HL-60 (cell line): ENCODE data around the gene PITX1.

ENCODE experiments used
- GABPA ChIP-seq: IDR thresholded peaks from 2 replicates; pipeline ENCODE4 v1.6.1; 2012; ENCODE audit warnings: low read depth
- POLR2AphosphoS5 ChIP-seq: IDR thresholded peaks from 2 replicates; pipeline ENCODE4 v1.6.1; 2012; ENCODE audit warnings: low read depth
- SPI1 ChIP-seq: IDR thresholded peaks from 2 replicates; pipeline ENCODE4 v1.6.1; 2012; ENCODE audit warnings: low read depth, mild to moderate bottlenecking, borderline replicate concordance
- TF ChIP-seq, protein P1 (sequence below): IDR thresholded peaks from one replicate; pipeline ENCODE4 v1.5.1; 2011; ENCODE audit warnings: low read length, control low read depth, inconsistent platforms; ENCODE audit not compliant: insufficient read depth
- TF ChIP-seq, protein P2 (sequence below): IDR thresholded peaks from 2 replicates; pipeline ENCODE4 v1.6.1; 2012; ENCODE audit warnings: low read depth; ENCODE audit not compliant: insufficient replicate concordance

DNA sequence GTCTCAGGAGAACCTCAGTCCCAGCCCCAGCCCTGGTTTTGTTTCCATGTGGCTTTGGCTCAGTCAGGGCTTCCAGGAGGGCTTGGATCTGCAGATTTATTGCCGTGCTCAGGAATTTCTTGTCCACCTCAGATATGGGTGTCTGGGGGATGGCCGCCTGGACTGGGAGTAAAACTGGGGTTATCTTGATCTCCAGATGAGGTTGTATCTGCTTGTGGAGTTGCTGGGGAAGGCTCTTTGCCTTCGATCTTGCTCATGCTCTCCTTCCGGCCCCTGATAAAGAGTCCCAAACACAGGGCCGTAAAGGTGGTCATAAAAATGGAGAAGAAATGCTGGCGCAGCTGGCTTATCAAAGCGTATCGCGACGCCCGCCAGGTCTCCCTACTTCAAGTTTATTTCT, 17.8 kb upstream of the PITX1 start:
- TF ChIP-seq, protein P1, sequence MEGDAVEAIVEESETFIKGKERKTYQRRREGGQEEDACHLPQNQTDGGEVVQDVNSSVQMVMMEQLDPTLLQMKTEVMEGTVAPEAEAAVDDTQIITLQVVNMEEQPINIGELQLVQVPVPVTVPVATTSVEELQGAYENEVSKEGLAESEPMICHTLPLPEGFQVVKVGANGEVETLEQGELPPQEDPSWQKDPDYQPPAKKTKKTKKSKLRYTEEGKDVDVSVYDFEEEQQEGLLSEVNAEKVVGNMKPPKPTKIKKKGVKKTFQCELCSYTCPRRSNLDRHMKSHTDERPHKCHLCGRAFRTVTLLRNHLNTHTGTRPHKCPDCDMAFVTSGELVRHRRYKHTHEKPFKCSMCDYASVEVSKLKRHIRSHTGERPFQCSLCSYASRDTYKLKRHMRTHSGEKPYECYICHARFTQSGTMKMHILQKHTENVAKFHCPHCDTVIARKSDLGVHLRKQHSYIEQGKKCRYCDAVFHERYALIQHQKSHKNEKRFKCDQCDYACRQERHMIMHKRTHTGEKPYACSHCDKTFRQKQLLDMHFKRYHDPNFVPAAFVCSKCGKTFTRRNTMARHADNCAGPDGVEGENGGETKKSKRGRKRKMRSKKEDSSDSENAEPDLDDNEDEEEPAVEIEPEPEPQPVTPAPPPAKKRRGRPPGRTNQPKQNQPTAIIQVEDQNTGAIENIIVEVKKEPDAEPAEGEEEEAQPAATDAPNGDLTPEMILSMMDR: no peak
- TF ChIP-seq, protein P2, sequence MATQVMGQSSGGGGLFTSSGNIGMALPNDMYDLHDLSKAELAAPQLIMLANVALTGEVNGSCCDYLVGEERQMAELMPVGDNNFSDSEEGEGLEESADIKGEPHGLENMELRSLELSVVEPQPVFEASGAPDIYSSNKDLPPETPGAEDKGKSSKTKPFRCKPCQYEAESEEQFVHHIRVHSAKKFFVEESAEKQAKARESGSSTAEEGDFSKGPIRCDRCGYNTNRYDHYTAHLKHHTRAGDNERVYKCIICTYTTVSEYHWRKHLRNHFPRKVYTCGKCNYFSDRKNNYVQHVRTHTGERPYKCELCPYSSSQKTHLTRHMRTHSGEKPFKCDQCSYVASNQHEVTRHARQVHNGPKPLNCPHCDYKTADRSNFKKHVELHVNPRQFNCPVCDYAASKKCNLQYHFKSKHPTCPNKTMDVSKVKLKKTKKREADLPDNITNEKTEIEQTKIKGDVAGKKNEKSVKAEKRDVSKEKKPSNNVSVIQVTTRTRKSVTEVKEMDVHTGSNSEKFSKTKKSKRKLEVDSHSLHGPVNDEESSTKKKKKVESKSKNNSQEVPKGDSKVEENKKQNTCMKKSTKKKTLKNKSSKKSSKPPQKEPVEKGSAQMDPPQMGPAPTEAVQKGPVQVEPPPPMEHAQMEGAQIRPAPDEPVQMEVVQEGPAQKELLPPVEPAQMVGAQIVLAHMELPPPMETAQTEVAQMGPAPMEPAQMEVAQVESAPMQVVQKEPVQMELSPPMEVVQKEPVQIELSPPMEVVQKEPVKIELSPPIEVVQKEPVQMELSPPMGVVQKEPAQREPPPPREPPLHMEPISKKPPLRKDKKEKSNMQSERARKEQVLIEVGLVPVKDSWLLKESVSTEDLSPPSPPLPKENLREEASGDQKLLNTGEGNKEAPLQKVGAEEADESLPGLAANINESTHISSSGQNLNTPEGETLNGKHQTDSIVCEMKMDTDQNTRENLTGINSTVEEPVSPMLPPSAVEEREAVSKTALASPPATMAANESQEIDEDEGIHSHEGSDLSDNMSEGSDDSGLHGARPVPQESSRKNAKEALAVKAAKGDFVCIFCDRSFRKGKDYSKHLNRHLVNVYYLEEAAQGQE: no peak
- no peak for TF ChIP-seq POLR2AphosphoS5
- TF ChIP-seq SPI1: no peak
- TF ChIP-seq GABPA: no peak
